NT2/D1 (cell line): ENCODE measurements around the gene SLC15A4.

Experiments
- YY1 ChIP-seq: IDR thresholded peaks from 2 replicates; pipeline ENCODE4 v1.6.1; 2011; ENCODE audit not compliant: insufficient read length, insufficient read depth
- ZNF274 ChIP-seq: IDR thresholded peaks from 2 replicates; pipeline ENCODE4 v1.6.1; 2011; ENCODE audit warnings: mild to moderate bottlenecking, low read depth, low read length

GRCh38 chr12:128815779-128816642 is 7.7 kb downstream of the SLC15A4 start:
- TF ChIP-seq ZNF274 (no peak), YY1 (no peak)
